GM12873 (cell line): ENCODE results near the gene HSF2.
A peak's percentile ranks its signal among the peaks of the same experiment; 100 is the strongest.

Source experiments
- TF ChIP-seq, protein P1 (sequence below): IDR thresholded peaks from 2 replicates; pipeline ENCODE4 v1.5.1; 2012; ENCODE audit warnings: low read depth, mild to moderate bottlenecking, moderate library complexity, low read length, control low read depth; ENCODE audit not compliant: insufficient read depth; ENCODE audit errors: missing control alignments

HSF2 gene

GRCh38 chr6:122400462-122401089 is 1.1 kb downstream of the HSF2 start:
- TF ChIP-seq, protein P1, sequence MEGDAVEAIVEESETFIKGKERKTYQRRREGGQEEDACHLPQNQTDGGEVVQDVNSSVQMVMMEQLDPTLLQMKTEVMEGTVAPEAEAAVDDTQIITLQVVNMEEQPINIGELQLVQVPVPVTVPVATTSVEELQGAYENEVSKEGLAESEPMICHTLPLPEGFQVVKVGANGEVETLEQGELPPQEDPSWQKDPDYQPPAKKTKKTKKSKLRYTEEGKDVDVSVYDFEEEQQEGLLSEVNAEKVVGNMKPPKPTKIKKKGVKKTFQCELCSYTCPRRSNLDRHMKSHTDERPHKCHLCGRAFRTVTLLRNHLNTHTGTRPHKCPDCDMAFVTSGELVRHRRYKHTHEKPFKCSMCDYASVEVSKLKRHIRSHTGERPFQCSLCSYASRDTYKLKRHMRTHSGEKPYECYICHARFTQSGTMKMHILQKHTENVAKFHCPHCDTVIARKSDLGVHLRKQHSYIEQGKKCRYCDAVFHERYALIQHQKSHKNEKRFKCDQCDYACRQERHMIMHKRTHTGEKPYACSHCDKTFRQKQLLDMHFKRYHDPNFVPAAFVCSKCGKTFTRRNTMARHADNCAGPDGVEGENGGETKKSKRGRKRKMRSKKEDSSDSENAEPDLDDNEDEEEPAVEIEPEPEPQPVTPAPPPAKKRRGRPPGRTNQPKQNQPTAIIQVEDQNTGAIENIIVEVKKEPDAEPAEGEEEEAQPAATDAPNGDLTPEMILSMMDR = no peak

GRCh38 chr6:122401104-122401503 is 1.7 kb downstream of the HSF2 start:
- TF ChIP-seq, protein P1 = no peak

DNA sequence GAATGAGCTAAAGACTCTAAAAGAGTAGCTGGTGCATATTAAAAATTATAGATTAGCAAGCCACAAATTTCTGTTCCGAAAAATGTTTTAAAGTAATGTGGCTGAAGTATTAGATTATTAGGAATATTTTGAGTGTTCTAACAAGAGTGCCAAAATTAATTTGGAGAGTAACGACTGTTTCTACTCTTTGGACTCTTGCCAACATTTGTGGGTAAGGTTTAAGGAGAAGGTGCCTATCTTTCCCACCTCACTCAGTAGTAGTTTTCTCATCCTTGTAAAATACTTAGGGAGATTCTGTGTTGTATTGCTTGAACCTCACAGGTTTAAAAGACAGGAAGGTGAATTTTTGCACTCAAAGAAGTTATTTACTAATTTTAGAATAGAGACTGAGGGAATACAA is 5.0 kb downstream of the HSF2 start:
- TF ChIP-seq, protein P1 = no peak

DNA sequence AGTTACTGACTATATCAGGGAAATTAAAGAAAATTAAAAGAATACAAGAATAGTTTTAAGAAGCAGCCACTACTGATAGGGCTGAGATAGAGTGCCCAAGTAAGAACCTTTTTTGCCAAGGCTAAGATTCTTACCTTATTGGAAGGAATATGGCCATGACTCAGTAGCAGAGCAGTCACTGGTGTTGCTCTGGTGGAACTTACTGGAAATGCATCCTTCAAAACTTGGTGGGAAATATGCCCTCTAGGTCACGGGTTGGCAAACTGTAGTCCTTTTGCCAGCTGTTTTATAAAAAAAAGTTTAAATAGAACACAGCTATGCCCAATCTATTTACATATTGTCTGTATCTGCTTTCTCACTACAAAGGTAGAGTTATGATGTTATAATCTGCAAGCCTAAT is 6.0 kb downstream of the HSF2 start:
- TF ChIP-seq, protein P1 = peak; percentile 35

GRCh38 chr6:122406187-122406586 is 6.7 kb downstream of the HSF2 start:
- TF ChIP-seq, protein P1 = no peak

- TF ChIP-seq, protein P1 = no peak
Measured at GRCh38 chr6:122407712-122408111, 8.3 kb downstream of the HSF2 start.

- TF ChIP-seq, protein P1 = no peak
Measured at GRCh38 chr6:122408240-122408639, 8.8 kb downstream of the HSF2 start.
